ENCODE results near the gene YRDC. TPM values are rescaled to one million over a fixed set of nuclear protein-coding genes. Genes with fewer than 3 reads are reported as not detected.
A peak's percentile ranks its signal among the peaks of the same experiment; 100 is the strongest.

YRDC gene
- total RNA-seq, 2 donors from 2014 or later: 8.7 to 9.7 TPM

DNA sequence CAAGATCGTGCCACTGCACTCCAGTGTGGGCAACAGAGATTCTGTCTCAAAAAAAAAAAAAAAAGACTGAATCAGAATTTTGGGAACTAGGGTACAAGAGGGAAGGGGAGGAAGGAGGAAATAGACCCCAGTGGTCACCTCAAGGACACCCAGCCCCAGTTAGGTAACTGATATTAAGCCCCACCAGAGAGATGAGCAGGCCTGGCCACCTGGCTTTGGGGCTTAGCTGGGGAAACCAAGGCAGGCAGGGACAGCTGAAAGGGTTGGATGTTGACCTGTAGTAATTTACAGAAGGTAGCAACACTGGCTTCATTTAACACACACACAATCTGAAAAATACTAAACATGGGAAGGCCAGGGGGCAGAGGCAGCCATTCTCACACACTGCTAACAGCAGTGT, 5.6 kb downstream of the YRDC start:
- H3K4me3 ChIP-seq: no peak overlapping the region
- peaks cover 8 to 17% of the 10 kb centered on the region in 2 donors for H3K4me1 ChIP-seq (ENCODE audit: control insufficient read depth in 1 of 2, low read depth in 2 of 2)
- no peaks in the 10 kb centered on the region for H3K9me3 ChIP-seq
- H3K27ac ChIP-seq: no peak overlapping the region
- H3K36me3 ChIP-seq: peaks cover 45% of the 10 kb centered on the region
- DNase-seq (ENCODE audit: low spot score) (no peak), ATAC-seq (ENCODE audit: insufficient number of reproducible peaks, low FRiP score, low read depth) (no peak)
- TF ChIP-seq, protein P1, sequence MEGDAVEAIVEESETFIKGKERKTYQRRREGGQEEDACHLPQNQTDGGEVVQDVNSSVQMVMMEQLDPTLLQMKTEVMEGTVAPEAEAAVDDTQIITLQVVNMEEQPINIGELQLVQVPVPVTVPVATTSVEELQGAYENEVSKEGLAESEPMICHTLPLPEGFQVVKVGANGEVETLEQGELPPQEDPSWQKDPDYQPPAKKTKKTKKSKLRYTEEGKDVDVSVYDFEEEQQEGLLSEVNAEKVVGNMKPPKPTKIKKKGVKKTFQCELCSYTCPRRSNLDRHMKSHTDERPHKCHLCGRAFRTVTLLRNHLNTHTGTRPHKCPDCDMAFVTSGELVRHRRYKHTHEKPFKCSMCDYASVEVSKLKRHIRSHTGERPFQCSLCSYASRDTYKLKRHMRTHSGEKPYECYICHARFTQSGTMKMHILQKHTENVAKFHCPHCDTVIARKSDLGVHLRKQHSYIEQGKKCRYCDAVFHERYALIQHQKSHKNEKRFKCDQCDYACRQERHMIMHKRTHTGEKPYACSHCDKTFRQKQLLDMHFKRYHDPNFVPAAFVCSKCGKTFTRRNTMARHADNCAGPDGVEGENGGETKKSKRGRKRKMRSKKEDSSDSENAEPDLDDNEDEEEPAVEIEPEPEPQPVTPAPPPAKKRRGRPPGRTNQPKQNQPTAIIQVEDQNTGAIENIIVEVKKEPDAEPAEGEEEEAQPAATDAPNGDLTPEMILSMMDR (IDR thresholded peaks at IDR 0.05): no peak
- H3K27me3 ChIP-seq (replicated peaks; ENCODE audit: insufficient read depth): no peaks in the 10 kb centered on the region

DNA sequence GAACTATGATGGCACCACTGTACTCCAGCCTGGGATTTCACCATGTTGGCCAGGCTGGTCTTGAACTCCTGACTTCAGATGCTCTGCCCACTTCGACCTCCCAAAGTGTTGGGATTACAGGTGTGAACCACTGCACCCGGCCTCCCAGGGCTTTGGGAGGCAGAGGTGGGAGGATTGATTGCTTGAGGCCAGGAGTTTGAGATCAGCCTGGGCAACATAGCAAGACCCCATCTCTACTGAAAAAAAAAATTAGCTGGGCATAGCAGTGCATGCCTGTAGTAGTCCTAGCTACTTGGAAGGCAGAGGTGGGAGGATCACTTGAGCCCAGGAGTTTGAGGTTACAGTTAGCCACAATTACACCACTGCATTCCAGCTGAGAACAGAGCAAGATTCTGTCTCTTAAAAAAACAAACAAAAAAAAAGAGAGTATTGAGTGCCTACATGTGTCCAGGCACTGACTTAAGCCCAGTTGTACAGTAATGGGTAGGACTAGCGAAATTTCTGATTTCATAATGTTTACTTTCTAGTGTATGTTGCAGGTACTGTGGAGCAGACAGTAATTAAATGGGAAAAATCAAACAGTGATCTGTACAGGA, 10.2 kb downstream of the YRDC start:
- TF ChIP-seq, protein P1 (IDR thresholded peaks at IDR 0.05): no peak
- H3K36me3 ChIP-seq: peaks cover 13% of the 10 kb centered on the region

DNA sequence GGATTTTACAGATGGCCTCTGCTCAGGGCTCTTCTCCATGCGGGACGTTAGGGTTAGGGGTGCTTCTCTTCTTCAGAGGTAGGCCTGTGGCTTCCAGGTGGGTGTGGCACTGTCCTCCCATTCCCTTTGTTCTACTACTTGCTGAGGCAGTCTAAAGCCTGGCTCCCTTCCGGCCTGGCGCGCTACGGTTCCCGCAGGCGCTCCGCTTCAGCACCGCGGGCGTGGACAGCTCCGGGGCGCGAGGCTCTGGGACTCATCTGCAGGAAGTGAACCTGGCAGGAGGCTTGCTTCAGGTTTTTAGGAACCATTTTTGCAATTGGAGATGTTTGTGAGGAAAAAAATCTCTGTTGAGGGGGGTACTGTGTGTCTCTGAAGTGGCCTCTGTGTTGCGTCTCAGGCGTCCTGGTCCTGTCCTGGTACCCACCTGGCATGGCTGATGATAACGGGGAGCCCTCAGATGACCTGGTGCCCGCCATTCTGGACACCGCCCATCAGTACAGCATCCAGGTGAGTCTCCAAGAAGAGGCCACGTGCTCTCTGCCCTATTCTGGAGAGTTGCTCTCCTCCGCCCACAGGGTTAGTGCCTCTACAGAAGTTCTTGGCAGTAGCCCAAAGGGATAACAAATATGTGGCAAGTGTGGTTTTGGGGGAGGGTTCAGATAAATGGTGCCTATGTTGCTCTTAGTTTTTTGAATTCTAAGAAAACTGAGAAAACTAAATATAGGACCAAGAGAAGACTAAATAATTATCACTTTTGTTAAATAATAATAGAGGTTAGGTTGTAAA, 12.5 kb downstream of the YRDC start:
- DNase-seq (ENCODE audit: low spot score): no peak
- TF ChIP-seq, protein P1 (IDR thresholded peaks at IDR 0.05): no peak
- Histone ChIP-seq H3K27me3 (replicated peaks; ENCODE audit: insufficient read depth) (no peaks in the 10 kb centered on the region), H3K36me3 (peaks cover 2% of the 10 kb centered on the region), H3K4me1 (ENCODE audit: control insufficient read depth in 1 of 2, low read depth in 2 of 2) (peaks cover 8 to 16% of the 10 kb centered on the region in 2 donors), H3K27ac (no peak overlapping the region), H3K9me3 (no peaks in the 10 kb centered on the region), H3K4me3 (peak overlapping the region; percentile 78)
- no peak for ATAC-seq (ENCODE audit: insufficient number of reproducible peaks, low FRiP score, low read depth)

More for the DNA sequence above, 10.2 kb downstream of the YRDC start:
- no peaks in the 10 kb centered on the region for H3K27me3 ChIP-seq (replicated peaks; ENCODE audit: insufficient read depth)
- peaks cover 8 to 16% of the 10 kb centered on the region in 2 donors for H3K4me1 ChIP-seq (ENCODE audit: control insufficient read depth in 1 of 2, low read depth in 2 of 2)
- no peak for DNase-seq (ENCODE audit: low spot score)
- no peaks in the 10 kb centered on the region for H3K9me3 ChIP-seq
- ATAC-seq (ENCODE audit: insufficient number of reproducible peaks, low FRiP score, low read depth): no peak
- no peak overlapping the region for H3K4me3 ChIP-seq
- H3K27ac ChIP-seq: no peak overlapping the region

DNA sequence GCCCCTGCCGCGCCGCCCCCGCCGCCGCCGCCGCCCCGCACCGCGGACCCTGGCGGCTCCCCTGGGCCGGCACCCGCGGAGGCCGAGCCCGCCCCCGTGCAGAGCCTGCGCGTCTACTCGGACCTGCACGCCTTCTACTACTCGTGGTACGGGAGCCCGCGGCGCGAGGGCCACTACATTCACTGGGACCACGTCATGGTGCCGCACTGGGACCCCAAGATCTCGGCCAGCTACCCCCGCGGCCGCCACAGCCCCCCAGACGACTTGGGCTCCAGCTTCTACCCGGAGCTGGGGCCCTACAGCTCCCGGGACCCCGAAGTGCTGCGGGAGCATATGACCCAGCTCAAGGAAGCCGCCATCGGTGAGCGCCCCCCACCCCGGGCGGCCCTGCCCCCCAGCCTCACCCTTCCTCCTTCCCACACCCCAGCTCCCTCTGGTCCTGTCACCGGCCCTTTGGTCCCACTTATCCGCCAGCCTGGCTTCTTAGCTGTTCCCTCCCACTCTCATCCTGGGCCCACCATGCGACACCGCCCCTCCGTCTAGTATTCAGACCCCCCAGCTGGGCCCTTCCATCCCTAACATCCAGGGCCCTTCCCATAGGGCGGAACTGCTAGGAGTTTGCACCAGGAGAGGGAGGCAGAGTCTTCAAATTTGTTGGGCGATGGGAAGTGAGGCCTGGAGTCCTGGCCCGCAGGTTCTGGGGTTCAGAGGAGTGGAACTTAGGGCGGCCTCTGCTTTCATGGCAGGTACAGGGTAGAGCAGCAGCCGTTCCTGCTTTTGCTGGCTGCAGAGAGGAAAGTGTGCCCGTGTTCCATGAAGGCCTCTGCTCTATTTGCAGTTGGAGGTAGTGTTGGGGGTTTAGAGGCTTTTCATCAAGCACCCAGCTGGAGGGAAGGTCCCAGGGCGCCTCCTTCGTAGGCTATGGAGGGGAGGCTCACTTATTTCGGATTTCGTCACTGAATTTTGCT, 13.4 kb downstream of the YRDC start:
- no peaks in the 10 kb centered on the region for H3K27me3 ChIP-seq (replicated peaks; ENCODE audit: insufficient read depth)
- TF ChIP-seq, protein P1 (IDR thresholded peaks at IDR 0.05): no peak
- no peak for DNase-seq (ENCODE audit: low spot score)
- no peak overlapping the region for H3K27ac ChIP-seq
- H3K4me3 ChIP-seq: peak overlapping the region; percentile 78
- no peaks in the 10 kb centered on the region for H3K36me3 ChIP-seq
- ATAC-seq (ENCODE audit: insufficient number of reproducible peaks, low FRiP score, low read depth): no peak
- peaks cover 8 to 16% of the 10 kb centered on the region in 2 donors for H3K4me1 ChIP-seq (ENCODE audit: control insufficient read depth in 1 of 2, low read depth in 2 of 2)
- H3K9me3 ChIP-seq: no peaks in the 10 kb centered on the region

Measured in thoracic aorta (tissue), 2 donors.